ENCODE results near the gene DAZAP1. TPM values are rescaled to one million over a fixed set of nuclear protein-coding genes. Genes with fewer than 3 reads are reported as not detected.

DAZAP1 gene
- total RNA-seq, 3 donors from 2014 or later: 35.8 to 50.9 (median 48.8) TPM

- H3K4me1 ChIP-seq: peaks cover 34 to 38% of the 10 kb centered on the region in 2 donors
- no peak overlapping the region for H3K27ac ChIP-seq
- H3K4me3 ChIP-seq: peak overlapping the region; percentile 29 to 69 (median 49)
- H3K9me3 ChIP-seq: no peaks in the 10 kb centered on the region
- peak in 1 of 2 donors; percentile 43 for DNase-seq (ENCODE audit: low spot score in 2 of 2)
- intact Hi-C loops (cut with DNase I; ENCODE audit: low total_unique reads): no loop called here
- H3K27me3 ChIP-seq: peaks cover 28 to 69% of the 10 kb centered on the region in 2 donors
- no peaks in the 10 kb centered on the region for H3K36me3 ChIP-seq
- TF ChIP-seq POLR2AphosphoS5 (IDR thresholded peaks at IDR 0.05) (no peak), POLR2A (IDR thresholded peaks at IDR 0.05) (no peak)
- TF ChIP-seq, protein P1, sequence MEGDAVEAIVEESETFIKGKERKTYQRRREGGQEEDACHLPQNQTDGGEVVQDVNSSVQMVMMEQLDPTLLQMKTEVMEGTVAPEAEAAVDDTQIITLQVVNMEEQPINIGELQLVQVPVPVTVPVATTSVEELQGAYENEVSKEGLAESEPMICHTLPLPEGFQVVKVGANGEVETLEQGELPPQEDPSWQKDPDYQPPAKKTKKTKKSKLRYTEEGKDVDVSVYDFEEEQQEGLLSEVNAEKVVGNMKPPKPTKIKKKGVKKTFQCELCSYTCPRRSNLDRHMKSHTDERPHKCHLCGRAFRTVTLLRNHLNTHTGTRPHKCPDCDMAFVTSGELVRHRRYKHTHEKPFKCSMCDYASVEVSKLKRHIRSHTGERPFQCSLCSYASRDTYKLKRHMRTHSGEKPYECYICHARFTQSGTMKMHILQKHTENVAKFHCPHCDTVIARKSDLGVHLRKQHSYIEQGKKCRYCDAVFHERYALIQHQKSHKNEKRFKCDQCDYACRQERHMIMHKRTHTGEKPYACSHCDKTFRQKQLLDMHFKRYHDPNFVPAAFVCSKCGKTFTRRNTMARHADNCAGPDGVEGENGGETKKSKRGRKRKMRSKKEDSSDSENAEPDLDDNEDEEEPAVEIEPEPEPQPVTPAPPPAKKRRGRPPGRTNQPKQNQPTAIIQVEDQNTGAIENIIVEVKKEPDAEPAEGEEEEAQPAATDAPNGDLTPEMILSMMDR (IDR thresholded peaks at IDR 0.05): no peak
Observed at GRCh38 chr19:1470305-1471009, 63.1 kb downstream of the DAZAP1 start.

GRCh38 chr19:1471010-1471514 lies 63.7 kb downstream of the DAZAP1 start:
- H3K4me1 ChIP-seq: peaks cover 31 to 38% of the 10 kb centered on the region in 2 donors
- no peaks in the 10 kb centered on the region for H3K36me3 ChIP-seq
- H3K4me3 ChIP-seq: peak overlapping the region; percentile 29 to 69 (median 49)
- TF ChIP-seq POLR2A (IDR thresholded peaks at IDR 0.05): no peak
- TF ChIP-seq POLR2AphosphoS5 (IDR thresholded peaks at IDR 0.05): no peak
- TF ChIP-seq, protein P1 (IDR thresholded peaks at IDR 0.05): no peak
- DNase-seq (ENCODE audit: low spot score in 2 of 2): no peak
- H3K27me3 ChIP-seq: peaks cover 28 to 65% of the 10 kb centered on the region in 2 donors
- intact Hi-C loops (cut with DNase I; ENCODE audit: low total_unique reads): no loop called here
- H3K27ac ChIP-seq: no peak overlapping the region
- H3K9me3 ChIP-seq: no peaks in the 10 kb centered on the region

- TF ChIP-seq, protein P1 (IDR thresholded peaks at IDR 0.05): no peak
- no peak for TF ChIP-seq POLR2AphosphoS5 (IDR thresholded peaks at IDR 0.05)
- no peak for TF ChIP-seq POLR2A (IDR thresholded peaks at IDR 0.05)
- no peak for DNase-seq (ENCODE audit: low spot score in 2 of 2)
- no peaks in the 10 kb centered on the region for H3K36me3 ChIP-seq
- no peaks in the 10 kb centered on the region for H3K9me3 ChIP-seq
- peak overlapping the region in 2 of 3 donors; percentile 49 to 69 for H3K4me3 ChIP-seq
- H3K27me3 ChIP-seq: peaks cover 28 to 59% of the 10 kb centered on the region in 2 donors
- intact Hi-C loops (cut with DNase I; ENCODE audit: low total_unique reads): no loop called here
- peaks cover 31 to 38% of the 10 kb centered on the region in 2 donors for H3K4me1 ChIP-seq
- no peak overlapping the region for H3K27ac ChIP-seq
Observed at GRCh38 chr19:1471515-1472160, 64.3 kb downstream of the DAZAP1 start.

DNA sequence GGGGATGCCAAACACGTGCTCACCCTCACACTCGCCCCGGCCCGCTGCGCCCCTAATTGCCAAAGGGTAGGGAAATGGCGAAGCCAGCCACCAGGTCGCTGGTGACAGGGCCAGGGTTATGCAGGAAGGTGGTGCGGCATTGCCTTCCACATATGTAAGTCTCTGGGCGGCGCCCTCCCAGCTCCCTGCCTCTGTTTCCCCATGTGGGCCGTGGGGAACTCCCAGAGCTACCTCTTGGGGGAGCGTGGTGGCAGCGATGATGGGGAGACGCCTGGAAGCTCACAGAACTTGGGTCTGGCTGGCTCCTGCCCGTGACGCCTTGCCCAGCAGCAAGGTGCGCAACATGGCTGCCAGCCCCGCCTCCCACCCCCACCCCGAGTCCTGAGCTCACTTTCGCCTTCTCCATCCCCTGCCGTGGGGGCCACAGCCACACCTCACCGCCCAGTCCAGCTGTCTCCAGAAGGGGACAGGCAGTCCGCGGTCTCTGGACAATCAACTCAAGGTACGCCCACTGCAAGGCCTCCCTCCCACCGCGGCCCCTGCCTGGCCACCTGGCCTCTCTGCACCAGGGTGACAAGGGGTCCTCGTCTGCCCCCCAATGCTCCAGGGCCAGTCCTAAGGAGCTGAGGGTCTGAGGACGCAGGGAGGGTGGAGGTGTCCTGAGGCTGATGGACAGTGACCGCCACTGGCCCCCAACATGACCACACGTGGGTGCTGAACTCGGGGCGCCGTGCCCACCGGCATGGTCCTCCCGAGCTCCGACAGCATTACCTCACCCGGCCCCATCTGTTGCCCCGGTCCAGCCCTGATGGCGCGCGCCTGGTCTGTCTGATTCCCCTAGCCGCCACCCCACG lies 65.1 kb downstream of the DAZAP1 start:
- Histone ChIP-seq H3K9me3 (no peaks in the 10 kb centered on the region), H3K4me3 (no peak overlapping the region), H3K27ac (no peak overlapping the region), H3K36me3 (no peaks in the 10 kb centered on the region), H3K27me3 (peaks cover 26 to 51% of the 10 kb centered on the region in 2 donors), H3K4me1 (peaks cover 31 to 34% of the 10 kb centered on the region in 2 donors)
- no peak for DNase-seq (ENCODE audit: low spot score in 2 of 2)
- TF ChIP-seq POLR2AphosphoS5 (IDR thresholded peaks at IDR 0.05) (no peak), POLR2A (IDR thresholded peaks at IDR 0.05) (no peak)
- TF ChIP-seq, protein P1 (IDR thresholded peaks at IDR 0.05): no peak
- intact Hi-C loops (cut with DNase I; ENCODE audit: low total_unique reads): no loop called here

Measured in breast epithelium (tissue), 4 donors.